CD4-positive, alpha-beta T cell (primary cell): ENCODE data around the gene E2F1. TPM values are rescaled to one million over a fixed set of nuclear protein-coding genes. Genes with fewer than 3 reads are reported as not detected.
A peak's percentile ranks its signal among the peaks of the same experiment; 100 is the strongest.

Source experiments
- ATAC-seq: fragments of 200-7000 bp; cut with Tn5 transposase; one replicate; pipeline ENCODE4 v1.10.0; 2022; ENCODE audit warnings: mild to moderate bottlenecking; ENCODE audit not compliant: poor library complexity
- CTCF ChIA-PET: fragments of 350-600 bp; sonication (Branson Sonifier 250); formaldehyde crosslinking; loops from one replicate; lab custom pipeline; 2021; ENCODE audit warnings: antibody characterized with exemption, inconsistent platforms; lab: Charles Lee
- POLR2A ChIA-PET: fragments of 350-600 bp; sonication (Branson Sonifier 250); formaldehyde crosslinking; loops from one replicate; lab custom pipeline; 2021; ENCODE audit warnings: antibody characterized with exemption, inconsistent platforms; lab: Charles Lee
- DNase-seq, 14 experiments: peaks; one replicate each; pipeline ENCODE4 v3.0.0-alpha.2; 2013 to 2020; ENCODE audit warnings: mixed read lengths in 2 of 14
- H3K27ac ChIP-seq, 2 donors: one replicate each; pipeline versions ENCODE4 v1.5.1 to v1.7.0; 2013; ENCODE audit warnings: low read length in 2 of 2, low read depth in 1 of 2, mild to moderate bottlenecking in 1 of 2
- H3K27me3 ChIP-seq, 2 experiments: 1 replicate in 1 of 2; 2 replicates in 1 of 2; pipeline versions ENCODE4 v1.6.1 to v1.7.0; 2013; ENCODE audit warnings: low read length in 2 of 2, control low read depth in 1 of 2, mild to moderate bottlenecking in 1 of 2, moderate library complexity in 1 of 2; ENCODE audit not compliant: insufficient read depth in 2 of 2, control insufficient read depth in 1 of 2
- H3K36me3 ChIP-seq: one replicate; pipeline ENCODE4 v1.6.1; 2013; ENCODE audit warnings: low read length, control low read depth; ENCODE audit not compliant: insufficient read depth
- H3K4me1 ChIP-seq: one replicate; pipeline ENCODE4 v1.6.1; 2013; ENCODE audit warnings: low read length, control low read depth; ENCODE audit not compliant: insufficient read depth
- H3K4me3 ChIP-seq: one replicate; pipeline ENCODE4 v1.5.1; 2013; ENCODE audit warnings: mild to moderate bottlenecking, low read length, moderate library complexity
- H3K9me3 ChIP-seq, 2 experiments: 1 replicate in 1 of 2; 2 replicates in 1 of 2; pipeline versions ENCODE4 v1.6.1 to v1.7.0; 2013; ENCODE audit warnings: low read length in 2 of 2, mild to moderate bottlenecking in 2 of 2, control low read depth in 1 of 2, moderate library complexity in 1 of 2; ENCODE audit not compliant: control insufficient read depth in 1 of 2, insufficient read depth in 1 of 2
- H3K27ac Mint-ChIP-seq: one replicate; pipeline ENCODE4 v1.8.0; 2020; ENCODE audit warnings: mixed read lengths
- H3K27me3 Mint-ChIP-seq: one replicate; pipeline ENCODE4 v1.8.0; 2021; ENCODE audit warnings: mixed read lengths
- H3K36me3 Mint-ChIP-seq: one replicate; pipeline ENCODE4 v1.8.0; 2021; ENCODE audit warnings: low read depth, mixed read lengths
- H3K4me1 Mint-ChIP-seq: one replicate; pipeline ENCODE4 v1.8.0; 2021; ENCODE audit warnings: low read depth, mixed read lengths
- H3K4me3 Mint-ChIP-seq: one replicate; pipeline ENCODE4 v1.8.0; 2020; ENCODE audit warnings: mild to moderate bottlenecking, mixed read lengths
- H3K9me3 Mint-ChIP-seq: one replicate; pipeline ENCODE4 v1.8.0; 2020; ENCODE audit warnings: mixed read lengths
- CTCF ChIP-seq: fragments of 200-600 bp; IDR thresholded peaks from one replicate; pipeline ENCODE4 v1.8.0; 2022; ENCODE audit warnings: antibody characterized with exemption, mild to moderate bottlenecking
- intact Hi-C, 2 experiments: fragments of 100-400 bp; cut with DNase I in 1 of 2; cut with micrococcal nuclease in 1 of 2; formaldehyde crosslinking; loops; one replicate each; pipeline versions ENCODE4 v1.15.1 to v1.9.0; 2023 to 2025; cut with DNase I, micrococcal nuclease
- total RNA-seq, 174 experiments: library from RNA in 2 of 174; stranded (reverse) in 2 of 174; gene quantifications; one replicate each; pipeline ENCODE4 v1.2.3 and lab custom pipeline; 2021 to 2026

Gene E2F1
- total RNA-seq, 2 experiments from 2014 or later: 1.2 to 1.6 TPM

- Mint-ChIP-seq H3K36me3 (no peaks in the 10 kb centered on the region), H3K27ac (no peak overlapping the region), H3K9me3 (no peaks in the 10 kb centered on the region), H3K4me3 (no peak overlapping the region), H3K27me3 (no peaks in the 10 kb centered on the region), H3K4me1 (peaks cover 14% of the 10 kb centered on the region)
- DNase-seq (no peak), ATAC-seq (no peak)
- intact Hi-C loops: no loop called here
- Histone ChIP-seq H3K9me3 (peaks cover 0 to 11% of the 10 kb centered on the region in 2 experiments), H3K27ac (no peak overlapping the region), H3K4me3 (no peak overlapping the region), H3K4me1 (peaks cover 18% of the 10 kb centered on the region), H3K27me3 (no peaks in the 10 kb centered on the region), H3K36me3 (no peaks in the 10 kb centered on the region)
- ChIA-PET CTCF (no interaction called here), POLR2A (interaction anchor here (1.0 kb wide), 1 partner anchor 26 kb away, joined by 6 read pairs; the partner anchor contains the start of gene PXMP4)
- TF ChIP-seq CTCF: no peak
Measured at GRCh38 chr20:33693741-33694638, 7.8 kb upstream of the E2F1 start.

GRCh38 chr20:33693289-33693688 lies 7.1 kb upstream of the E2F1 start:
- no peaks in the 10 kb centered on the region for H3K9me3 Mint-ChIP-seq
- Histone ChIP-seq H3K27ac (no peak overlapping the region), H3K9me3 (peaks cover 0 to 4% of the 10 kb centered on the region in 2 experiments), H3K4me3 (no peak overlapping the region), H3K36me3 (no peaks in the 10 kb centered on the region), H3K4me1 (peaks cover 23% of the 10 kb centered on the region), H3K27me3 (no peaks in the 10 kb centered on the region)
- no peaks in the 10 kb centered on the region for H3K36me3 Mint-ChIP-seq
- no peak overlapping the region for H3K27ac Mint-ChIP-seq
- DNase-seq (no peak), ATAC-seq (no peak)
- CTCF ChIA-PET: no interaction called here
- no peak for TF ChIP-seq CTCF
- H3K4me3 Mint-ChIP-seq: no peak overlapping the region
- POLR2A ChIA-PET: interaction anchor here (1.0 kb wide), 2 partner anchors 27 to 39 kb away, joined by 3 to 6 read pairs; partner anchors contain the start of genes PXMP4 and ZNF341
- peaks cover 19% of the 10 kb centered on the region for H3K4me1 Mint-ChIP-seq
- intact Hi-C loops: no loop called here
- H3K27me3 Mint-ChIP-seq: no peaks in the 10 kb centered on the region

- POLR2A ChIA-PET: interaction anchor here (0.7 to 2.5 kb wide), 7 partner anchors 21 to 1247 kb away, joined by 3 to 19 read pairs (median 4); partner anchors contain the start of gene PXMP4
- CTCF ChIA-PET: interaction anchor here (0.9 to 1.8 kb wide), 3 partner anchors 22 to 42 kb away, joined by 3 to 7 read pairs (median 6); no protein-coding TSS in a partner anchor
- H3K27ac Mint-ChIP-seq: peak overlapping the region; percentile 82
- Histone ChIP-seq H3K36me3 (no peaks in the 10 kb centered on the region), H3K27ac (no peak overlapping the region), H3K27me3 (no peaks in the 10 kb centered on the region), H3K4me1 (peaks cover 37% of the 10 kb centered on the region), H3K4me3 (no peak overlapping the region), H3K9me3 (no peaks in the 10 kb centered on the region)
- intact Hi-C loops: loop anchor here in 1 of 2 experiments (5.0 to 10.0 kb wide), 2 partner anchors 305 to 422 kb away; partner anchors contain the start of genes EIF2S2 and RALY
- no peaks in the 10 kb centered on the region for H3K27me3 Mint-ChIP-seq
- no peak for TF ChIP-seq CTCF
- H3K4me3 Mint-ChIP-seq: peak overlapping the region; percentile 75
- ATAC-seq: peak; percentile 27
- H3K36me3 Mint-ChIP-seq: no peaks in the 10 kb centered on the region
- DNase-seq: peak in 13 of 14 experiments; percentile 44 to 78 (median 59)
- H3K9me3 Mint-ChIP-seq: no peaks in the 10 kb centered on the region
- H3K4me1 Mint-ChIP-seq: peaks cover 38% of the 10 kb centered on the region
Measured at GRCh38 chr20:33689973-33690372, 3.8 kb upstream of the E2F1 start.
